Upper lobe of left lung (tissue), 6 donors: ENCODE results near the gene FTCDNL1. TPM values are rescaled to one million over a fixed set of nuclear protein-coding genes. Genes with fewer than 3 reads are reported as not detected.

ENCODE experiments used
- ATAC-seq, 2 donors: fragments of 200-7000 bp; cut with Tn5 transposase; one replicate each; pipeline ENCODE4 v1.9.1; 2022; ENCODE audit warnings: mild to moderate bottlenecking in 2 of 2, moderate library complexity in 2 of 2; ENCODE audit not compliant: low FRiP score in 2 of 2
- DNase-seq, 2 donors: peaks; one replicate each; pipeline ENCODE4 v3.0.0-alpha.2; 2019 to 2020
- H3K27ac ChIP-seq, 4 donors: fragments of 200-600 bp; sonication (generic); one replicate each; pipeline ENCODE4 v1.5.1; 2016 to 2019
- H3K27me3 ChIP-seq, 4 donors: fragments of 200-600 bp; sonication (generic); one replicate each; pipeline ENCODE4 v1.5.1; 2017 to 2019
- H3K36me3 ChIP-seq, 4 donors: fragments of 200-600 bp; sonication (generic); one replicate each; pipeline ENCODE4 v1.5.1; 2016 to 2019
- H3K4me1 ChIP-seq, 4 donors: fragments of 200-600 bp; sonication (generic); one replicate each; pipeline ENCODE4 v1.5.1; 2018 to 2019
- H3K4me3 ChIP-seq, 4 donors: fragments of 200-600 bp; sonication (generic); one replicate each; pipeline ENCODE4 v1.5.1; 2017 to 2019; ENCODE audit warnings: mild to moderate bottlenecking in 2 of 4, moderate library complexity in 1 of 4
- H3K9me3 ChIP-seq, 4 donors: fragments of 200-600 bp; sonication (generic); one replicate each; pipeline ENCODE4 v1.5.1; 2018 to 2019
- EP300 ChIP-seq, 4 donors: sonication (generic); formaldehyde crosslinking; IDR thresholded peaks; one replicate each; pipeline ENCODE4 v1.5.1; 2017; ENCODE audit warnings: antibody characterized with exemption in 4 of 4, control low read depth in 2 of 4
- POLR2A ChIP-seq, 4 donors: fragments of 450-650 bp; IDR thresholded peaks; one replicate each; pipeline ENCODE4 v1.5.1; 2016 to 2017; ENCODE audit warnings: antibody characterized with exemption in 4 of 4, mild to moderate bottlenecking in 2 of 4
- POLR2AphosphoS5 ChIP-seq, 2 donors: sonication (generic); formaldehyde crosslinking; IDR thresholded peaks; one replicate each; pipeline ENCODE4 v1.5.1; 2017; ENCODE audit warnings: antibody characterized with exemption in 2 of 2
- WGBS, 2 donors: methylation state at CpG; one replicate each; pipeline ENCODE4 v1.1.5; 2017 to 2018; 5-methylcytosine and 5-hydroxymethylcytosine counted together
- total RNA-seq, 6 donors: library from RNA; depleted of rRNA in 4 of 6; stranded (reverse); fragments of >200 nt in 4 of 6; gene quantifications; one replicate each; pipeline versions ENCODE4 v1.1.0 to v1.2.1, GENCODE V29; 2016 to 2021
- TF ChIP-seq, protein P1 (sequence below), 6 experiments: fragments of 450-650 bp in 4 of 6; fragments of 200-600 bp in 2 of 6; sonication (generic) in 2 of 6; IDR thresholded peaks; one replicate each; pipeline ENCODE4 v1.5.1; 2016 to 2019; ENCODE audit warnings: antibody characterized with exemption in 6 of 6
- donor health status: DM: no; HTN: no; CAD: no; lungs with moderate emphysema.
- donor health status: DM: no; HTN: yes; CAD: no; lungs with severe emphysema.

The FTCDNL1 gene
- total RNA-seq, 6 donors from 2014 or later = 2.8 to 4.2 (median 3.1) TPM

DNA sequence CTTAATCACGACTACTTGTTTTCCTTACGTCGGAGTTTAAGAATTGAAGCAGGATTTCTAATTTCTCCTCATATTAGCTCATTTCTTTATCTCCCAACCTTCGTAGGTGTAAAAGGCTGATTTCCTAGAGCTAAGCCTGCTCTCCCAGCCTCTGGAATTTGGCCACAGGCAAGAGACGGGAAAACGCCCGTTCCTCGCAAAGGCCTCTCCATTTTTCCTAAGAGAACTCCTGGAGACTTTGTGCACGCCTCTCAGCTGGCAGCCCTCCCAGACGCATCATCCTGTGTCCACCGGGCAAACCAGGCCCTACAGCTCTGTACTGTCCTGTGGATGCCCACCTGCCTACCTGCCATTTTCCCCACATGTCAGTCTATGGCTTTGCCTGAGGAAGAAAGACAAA is 106.3 kb downstream of the FTCDNL1 start:
- DNase-seq = no peak
- ATAC-seq = no peak
- WGBS, 2 donors = 92 to 94% methylated on average over 11 of the region's 11 CpGs
- H3K4me3 ChIP-seq = no peak overlapping the region
- no peaks in the 10 kb centered on the region for H3K36me3 ChIP-seq
- H3K27me3 ChIP-seq = no peaks in the 10 kb centered on the region
- no peak overlapping the region for H3K27ac ChIP-seq
- peaks cover 3 to 7% (median 5%) of the 10 kb centered on the region in 4 donors for H3K4me1 ChIP-seq
- TF ChIP-seq, protein P1, sequence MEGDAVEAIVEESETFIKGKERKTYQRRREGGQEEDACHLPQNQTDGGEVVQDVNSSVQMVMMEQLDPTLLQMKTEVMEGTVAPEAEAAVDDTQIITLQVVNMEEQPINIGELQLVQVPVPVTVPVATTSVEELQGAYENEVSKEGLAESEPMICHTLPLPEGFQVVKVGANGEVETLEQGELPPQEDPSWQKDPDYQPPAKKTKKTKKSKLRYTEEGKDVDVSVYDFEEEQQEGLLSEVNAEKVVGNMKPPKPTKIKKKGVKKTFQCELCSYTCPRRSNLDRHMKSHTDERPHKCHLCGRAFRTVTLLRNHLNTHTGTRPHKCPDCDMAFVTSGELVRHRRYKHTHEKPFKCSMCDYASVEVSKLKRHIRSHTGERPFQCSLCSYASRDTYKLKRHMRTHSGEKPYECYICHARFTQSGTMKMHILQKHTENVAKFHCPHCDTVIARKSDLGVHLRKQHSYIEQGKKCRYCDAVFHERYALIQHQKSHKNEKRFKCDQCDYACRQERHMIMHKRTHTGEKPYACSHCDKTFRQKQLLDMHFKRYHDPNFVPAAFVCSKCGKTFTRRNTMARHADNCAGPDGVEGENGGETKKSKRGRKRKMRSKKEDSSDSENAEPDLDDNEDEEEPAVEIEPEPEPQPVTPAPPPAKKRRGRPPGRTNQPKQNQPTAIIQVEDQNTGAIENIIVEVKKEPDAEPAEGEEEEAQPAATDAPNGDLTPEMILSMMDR (IDR thresholded peaks at IDR 0.05) = no peak
- TF ChIP-seq EP300 (IDR thresholded peaks at IDR 0.05) = no peak
- no peak for TF ChIP-seq POLR2AphosphoS5 (IDR thresholded peaks at IDR 0.05)
- no peak for TF ChIP-seq POLR2A (IDR thresholded peaks at IDR 0.05)
- H3K9me3 ChIP-seq = no peaks in the 10 kb centered on the region

DNA sequence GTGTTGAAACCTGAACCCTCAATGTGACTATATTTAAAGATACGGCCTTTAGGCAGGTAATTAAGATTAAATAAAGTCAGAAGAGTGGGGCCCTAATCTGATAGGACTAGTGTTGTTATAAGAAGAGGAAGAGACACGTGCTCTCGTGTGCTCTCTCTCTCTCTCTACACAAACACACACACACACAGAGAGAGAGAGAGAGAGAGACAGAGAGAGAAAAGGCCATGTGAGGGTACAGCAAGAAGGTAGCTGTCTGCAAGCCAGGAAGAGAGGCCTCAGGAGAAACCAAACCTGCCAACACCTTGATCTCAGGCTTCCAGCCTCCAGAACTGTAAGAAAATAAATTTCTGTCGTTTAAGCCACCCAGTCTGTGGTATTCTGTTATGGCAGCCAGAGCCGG is 106.7 kb downstream of the FTCDNL1 start:
- H3K9me3 ChIP-seq = no peaks in the 10 kb centered on the region

DNA sequence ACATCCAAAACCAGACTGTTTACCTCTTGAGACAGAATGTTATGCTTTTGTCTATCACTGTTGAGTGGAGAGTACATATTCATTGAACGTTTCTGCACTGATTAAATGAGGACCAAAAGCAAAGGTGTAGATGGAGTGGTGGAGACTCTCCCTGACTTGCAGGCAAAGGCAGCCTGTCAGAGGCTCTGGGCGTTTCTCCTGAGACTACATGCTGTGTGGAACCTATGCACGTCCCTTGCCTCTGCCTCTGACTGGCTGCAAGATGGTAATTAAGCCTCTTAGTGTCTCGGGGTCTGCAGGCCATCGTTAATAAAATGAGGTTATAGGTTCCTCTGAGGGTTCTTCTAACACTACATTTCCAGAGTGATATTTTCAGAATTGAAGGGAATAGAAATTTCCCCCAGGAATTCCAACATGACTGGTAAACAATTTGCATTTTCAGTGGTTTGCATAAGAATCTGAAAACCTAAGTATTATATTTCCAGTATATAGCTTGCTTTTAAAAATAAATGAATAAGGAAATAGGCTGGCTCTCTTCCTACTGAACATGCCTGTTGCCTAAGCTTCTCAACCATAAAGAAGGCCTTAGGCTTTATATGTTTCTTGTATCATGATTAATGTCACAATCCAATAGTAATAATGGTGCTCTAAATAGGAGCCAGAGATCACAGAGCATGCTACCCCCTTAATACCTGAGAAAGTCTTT is 107.4 kb downstream of the FTCDNL1 start:
- 67 to 79% methylated on average over 5 of the region's 5 CpGs for WGBS, 2 donors
- TF ChIP-seq POLR2AphosphoS5 (IDR thresholded peaks at IDR 0.05) = no peak
- no peak for TF ChIP-seq EP300 (IDR thresholded peaks at IDR 0.05)
- TF ChIP-seq, protein P1 (IDR thresholded peaks at IDR 0.05) = no peak
- no peak for TF ChIP-seq POLR2A (IDR thresholded peaks at IDR 0.05)
- ATAC-seq (no peak), DNase-seq (no peak)
- H3K27me3 ChIP-seq = no peaks in the 10 kb centered on the region
- no peaks in the 10 kb centered on the region for H3K9me3 ChIP-seq
- H3K4me1 ChIP-seq = peaks cover 9 to 16% (median 14%) of the 10 kb centered on the region in 4 donors
- H3K36me3 ChIP-seq = no peaks in the 10 kb centered on the region
- H3K4me3 ChIP-seq = no peak overlapping the region
- no peak overlapping the region for H3K27ac ChIP-seq

More for the DNA sequence above, 106.7 kb downstream of the FTCDNL1 start:
- Histone ChIP-seq H3K4me1 (peaks cover 8 to 11% (median 9%) of the 10 kb centered on the region in 4 donors), H3K27ac (no peak overlapping the region), H3K36me3 (no peaks in the 10 kb centered on the region), H3K4me3 (no peak overlapping the region), H3K27me3 (no peaks in the 10 kb centered on the region)
- DNase-seq (no peak), ATAC-seq (no peak)
- TF ChIP-seq EP300 (IDR thresholded peaks at IDR 0.05) (no peak), POLR2A (IDR thresholded peaks at IDR 0.05) (no peak), POLR2AphosphoS5 (IDR thresholded peaks at IDR 0.05) (no peak)
- TF ChIP-seq, protein P1 (IDR thresholded peaks at IDR 0.05) = no peak
- WGBS, 2 donors = 61 to 62% methylated on average over 5 of the region's 5 CpGs

DNA sequence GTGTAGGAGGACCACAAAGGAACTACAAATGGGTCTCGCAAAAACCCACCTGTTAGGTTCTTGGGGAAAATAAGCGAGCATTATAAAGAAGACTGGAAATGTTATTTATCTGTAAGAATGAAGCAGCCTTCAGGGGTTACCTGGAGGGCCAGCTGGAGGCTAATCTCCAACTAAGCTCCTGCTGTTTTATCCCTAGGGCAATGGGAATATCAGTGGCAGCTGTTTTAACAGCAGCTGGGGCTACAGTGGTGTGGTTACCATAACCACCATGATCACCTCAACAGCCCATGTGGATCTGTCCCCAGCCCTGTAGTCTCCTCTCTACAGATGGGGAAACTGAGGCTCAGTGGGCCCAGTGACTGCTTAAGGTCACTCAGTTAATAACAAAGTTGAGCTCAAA is 108.1 kb downstream of the FTCDNL1 start:
- 84 to 87% methylated on average over 2 of the region's 2 CpGs for WGBS, 2 donors
- no peaks in the 10 kb centered on the region for H3K27me3 ChIP-seq
- H3K36me3 ChIP-seq = no peaks in the 10 kb centered on the region
- no peak overlapping the region for H3K4me3 ChIP-seq
- no peak overlapping the region for H3K27ac ChIP-seq
- H3K9me3 ChIP-seq = no peaks in the 10 kb centered on the region
- ATAC-seq (no peak), DNase-seq (no peak)
- H3K4me1 ChIP-seq = peaks cover 9 to 20% (median 15%) of the 10 kb centered on the region in 4 donors
- TF ChIP-seq, protein P1 (IDR thresholded peaks at IDR 0.05) = no peak
- TF ChIP-seq EP300 (IDR thresholded peaks at IDR 0.05) (no peak), POLR2A (IDR thresholded peaks at IDR 0.05) (no peak), POLR2AphosphoS5 (IDR thresholded peaks at IDR 0.05) (no peak)

DNA sequence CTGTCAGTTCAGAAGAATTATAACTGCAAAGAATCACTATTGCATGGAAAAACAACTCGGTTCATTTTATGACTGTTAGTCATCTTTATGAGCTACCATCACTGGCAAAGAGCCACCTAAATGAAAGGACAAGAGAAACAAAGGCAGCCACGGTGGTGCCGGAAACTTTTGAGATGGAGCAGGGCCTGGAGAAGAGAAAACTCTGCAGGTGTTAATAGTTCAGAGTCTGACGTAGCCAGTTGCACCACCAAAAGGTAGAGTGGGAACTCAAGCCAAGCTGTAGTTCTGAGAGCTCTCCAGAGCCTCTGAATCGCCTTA is 110.9 kb downstream of the FTCDNL1 start:
- 30 to 32% methylated on average over 4 to 5 of the region's 5 CpGs for WGBS, 2 donors
- Histone ChIP-seq H3K9me3 (no peaks in the 10 kb centered on the region), H3K4me3 (no peak overlapping the region), H3K4me1 (peaks cover 6 to 20% (median 15%) of the 10 kb centered on the region in 4 donors), H3K27ac (no peak overlapping the region), H3K27me3 (no peaks in the 10 kb centered on the region), H3K36me3 (no peaks in the 10 kb centered on the region)
- DNase-seq (no peak), ATAC-seq (no peak)
- TF ChIP-seq POLR2AphosphoS5 (IDR thresholded peaks at IDR 0.05) (no peak), POLR2A (IDR thresholded peaks at IDR 0.05) (no peak), EP300 (IDR thresholded peaks at IDR 0.05) (no peak)
- TF ChIP-seq, protein P1 (IDR thresholded peaks at IDR 0.05) = no peak
